ENCODE measurements around the gene LRP6. TPM values are rescaled to one million over a fixed set of nuclear protein-coding genes. Genes with fewer than 3 reads are reported as not detected.

LRP6 gene
- total and polyA plus RNA-seq, 2 of the 13 experiments (the other 11 are each of a cell fraction or from before 2014, with no cell fraction given): 33.8 to 42.0 TPM

GRCh38 chr12:12263909-12264308, 2.9 kb downstream of the LRP6 start:
- no peak overlapping the region for H3K27ac ChIP-seq (ENCODE audit: extremely low read length, insufficient read depth, low read length)
- peaks cover 30% of the 10 kb centered on the region for H4K20me1 ChIP-seq (ENCODE audit: insufficient read depth, low read length)
- no peak for DNase-seq (ENCODE audit: low spot score)
- no peaks in the 10 kb centered on the region; a peak in 1 of 5 replicates for H3K27me3 ChIP-seq (ENCODE audit: control insufficient read depth in 1 of 2, insufficient read depth in 2 of 2, low read length in 2 of 2)
- no peaks in the 10 kb centered on the region for H3K36me3 ChIP-seq (replicated peaks in 1 of 2; ENCODE audit: control insufficient read depth in 1 of 2, insufficient read depth in 2 of 2, low read length in 2 of 2)
- H3K4me3 ChIP-seq (replicated peaks in 1 of 3; ENCODE audit: insufficient read depth in 1 of 3, low read depth in 2 of 3, low read length in 3 of 3): peak overlapping the region in 2 of 3 experiments; percentile 90 to 95; a peak in 4 of 6 replicates
- in situ Hi-C loops (cut with HindIII; ENCODE audit: extremely low pct_ligation_motif_present, low pct_unique_long_range_greater_than_20kb): no loop called here
- H3K4me1 ChIP-seq (ENCODE audit: insufficient read depth, low read length): peaks cover 41% of the 10 kb centered on the region
- H2AFZ ChIP-seq (ENCODE audit: low read length): no peak overlapping the region
- H3K9me3 ChIP-seq (ENCODE audit: low read length): no peaks in the 10 kb centered on the region
- no peak overlapping the region for H3K9ac ChIP-seq (ENCODE audit: insufficient read depth, low read depth, low read length)
- WGBS (ENCODE audit: low lambda C conversion rate): 39% methylated on average over 2 of the region's 2 CpGs
- FAIRE-seq: peak; percentile 30
- BruUV-seq (replicated peaks): no TSS peak
- peak overlapping the region; percentile 96 for H3K4me2 ChIP-seq (ENCODE audit: low read depth, low read length)
- ChIA-PET CTCF (ENCODE audit: low intra/inter-chr PET ratio, low total read pairs) (no interaction called here), POLR2A (interaction anchor here (1.1 kb wide), 1 partner anchor 93 kb away, joined by 3 read pairs; the partner anchor contains the start of gene BORCS5)
- no peak for TF ChIP-seq MTF2 (CRISPR knock-in tag; IDR thresholded peaks at IDR 0.05; ENCODE audit: borderline replicate concordance)
- TF ChIP-seq GMEB1 (CRISPR knock-in tag; IDR thresholded peaks at IDR 0.05; ENCODE audit: borderline replicate concordance): 0 out of 2 replicates have a peak, but pooled peaks have one; percentile 11
- TF ChIP-seq SALL2 (CRISPR knock-in tag; IDR thresholded peaks at IDR 0.05): no peak
- TF ChIP-seq HNF4G (IDR thresholded peaks at IDR 0.05; ENCODE audit: borderline replicate concordance, low read depth, low read length): no peak
- TF ChIP-seq HNF4G (CRISPR knock-in tag; IDR thresholded peaks at IDR 0.05; ENCODE audit: borderline replicate concordance, low read depth): no peak
- TF ChIP-seq TBX2 (CRISPR knock-in tag; IDR thresholded peaks at IDR 0.05; ENCODE audit: borderline replicate concordance): no peak
- no peak for TF ChIP-seq ZNF414 (CRISPR knock-in tag; IDR thresholded peaks at IDR 0.05)
- peak; percentile 58; the same call in 1 of the 2 replicates for TF ChIP-seq CEBPB (IDR thresholded peaks at IDR 0.05; ENCODE audit: borderline replicate concordance, low read depth, low read length)
- no peak for TF ChIP-seq ZKSCAN1 (IDR thresholded peaks at IDR 0.05; ENCODE audit: low read length)
- TF ChIP-seq FLYWCH1 (CRISPR knock-in tag; IDR thresholded peaks at IDR 0.05): no peak
- no peak for ATAC-seq
- intact Hi-C loops (cut with micrococcal nuclease; ENCODE audit: unreplicated experiment): no loop called here
- peaks cover 77% of the 10 kb centered on the region for H3K79me2 ChIP-seq (ENCODE audit: insufficient read depth, low read length)

All from HepG2 (cell line).